Body of pancreas (tissue), 4 donors: ENCODE measurements around the gene ACP7. TPM values are rescaled to one million over a fixed set of nuclear protein-coding genes. Genes with fewer than 3 reads are reported as not detected.

ENCODE experiments used
- ATAC-seq: fragments of 150-250 bp; one replicate; pipeline ENCODE4 v1.9.1; 2016
- DNase-seq, 4 donors: peaks; one replicate each; pipeline ENCODE4 v3.0.0-alpha.2; 2019
- H3K27ac ChIP-seq, 4 donors: fragments of 200-600 bp; sonication (generic); 1 replicate in 3 of 4; 2 replicates in 1 of 4; pipeline versions ENCODE4 v1.5.1 to v1.6.1; 2016 to 2019; ENCODE audit warnings: mild to moderate bottlenecking in 1 of 4, mixed read lengths in 1 of 4, moderate library complexity in 1 of 4
- H3K27me3 ChIP-seq, 2 donors: fragments of 200-600 bp; sonication (generic); one replicate each; pipeline ENCODE4 v1.6.0; 2016; ENCODE audit warnings: mild to moderate bottlenecking in 1 of 2
- H3K36me3 ChIP-seq, 2 donors: fragments of 200-600 bp; sonication (generic); replicated peaks in 1 of 2; 2 replicates each; pipeline ENCODE4 v1.5.1; 2016; ENCODE audit warnings: low read depth in 2 of 2; ENCODE audit not compliant: insufficient read depth in 1 of 2
- H3K4me1 ChIP-seq: fragments of 200-600 bp; sonication (generic); one replicate; pipeline ENCODE4 v1.6.0; 2016
- H3K4me3 ChIP-seq, 2 donors: fragments of 200-600 bp; sonication (generic); 1 replicate in 1 of 2; 2 replicates in 1 of 2; pipeline ENCODE4 v1.5.1; 2016 to 2019
- H3K9me3 ChIP-seq, 3 donors: fragments of 200-600 bp; sonication (generic); 1 replicate in 2 of 3; 2 replicates in 1 of 3; pipeline ENCODE4 v1.5.1; 2016
- POLR2A ChIP-seq, 3 donors: fragments of 450-650 bp; IDR thresholded peaks; one replicate each; pipeline ENCODE4 v1.6.1; 2016; ENCODE audit warnings: antibody characterized with exemption in 3 of 3, mild to moderate bottlenecking in 2 of 3
- WGBS, 2 donors: methylation state at CpG; one replicate each; pipeline ENCODE4 v1.1.5; 2017; 5-methylcytosine and 5-hydroxymethylcytosine counted together
- intact Hi-C: fragments of 100-400 bp; cut with DNase I; formaldehyde crosslinking; loops from one replicate; pipeline ENCODE4 v1.15.1; 2023
- total RNA-seq, 2 donors: library from RNA; depleted of rRNA; stranded (reverse); fragments of >200 nt; gene quantifications; one replicate each; pipeline ENCODE4 v1.1.0, GENCODE V29; 2016
- TF ChIP-seq, protein P1 (sequence below), 7 experiments: fragments of 450-650 bp in 4 of 7; fragments of 200-600 bp in 3 of 7; sonication (generic) in 3 of 7; IDR thresholded peaks; one replicate each; pipeline ENCODE4 v1.5.1; 2016 to 2019; ENCODE audit warnings: antibody characterized with exemption in 7 of 7

Gene ACP7
- total RNA-seq, 2 donors from 2014 or later = not detected

DNA sequence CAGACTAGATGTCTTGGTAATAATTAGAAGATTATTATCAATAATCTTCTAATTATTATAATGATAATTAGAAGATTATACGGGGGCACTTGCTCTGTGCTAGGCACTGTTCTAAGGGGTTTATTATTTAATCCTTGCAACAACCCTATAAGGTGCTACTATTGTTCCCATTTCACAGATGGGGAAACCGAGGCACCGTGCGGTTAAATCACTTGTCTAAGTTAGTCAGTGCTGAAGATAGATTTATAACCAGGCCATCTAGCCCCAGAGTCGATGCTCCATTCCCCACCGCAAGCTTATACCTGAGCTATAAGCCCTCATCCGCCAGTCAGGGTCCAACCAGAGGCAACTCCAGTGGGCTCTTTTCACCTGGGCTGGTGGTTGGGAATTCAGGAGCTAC lies 2.0 kb upstream of the ACP7 start:
- DNase-seq = no peak
- Histone ChIP-seq H3K4me3 (no peak overlapping the region), H3K36me3 (no peaks in the 10 kb centered on the region), H3K4me1 (peaks cover 10% of the 10 kb centered on the region), H3K27me3 (peaks cover 0 to 6% of the 10 kb centered on the region in 2 donors), H3K9me3 (no peaks in the 10 kb centered on the region), H3K27ac (no peak overlapping the region)
- intact Hi-C loops = no loop called here
- 72 to 79% methylated on average over 7 of the region's 7 CpGs for WGBS, 2 donors
- TF ChIP-seq, protein P1, sequence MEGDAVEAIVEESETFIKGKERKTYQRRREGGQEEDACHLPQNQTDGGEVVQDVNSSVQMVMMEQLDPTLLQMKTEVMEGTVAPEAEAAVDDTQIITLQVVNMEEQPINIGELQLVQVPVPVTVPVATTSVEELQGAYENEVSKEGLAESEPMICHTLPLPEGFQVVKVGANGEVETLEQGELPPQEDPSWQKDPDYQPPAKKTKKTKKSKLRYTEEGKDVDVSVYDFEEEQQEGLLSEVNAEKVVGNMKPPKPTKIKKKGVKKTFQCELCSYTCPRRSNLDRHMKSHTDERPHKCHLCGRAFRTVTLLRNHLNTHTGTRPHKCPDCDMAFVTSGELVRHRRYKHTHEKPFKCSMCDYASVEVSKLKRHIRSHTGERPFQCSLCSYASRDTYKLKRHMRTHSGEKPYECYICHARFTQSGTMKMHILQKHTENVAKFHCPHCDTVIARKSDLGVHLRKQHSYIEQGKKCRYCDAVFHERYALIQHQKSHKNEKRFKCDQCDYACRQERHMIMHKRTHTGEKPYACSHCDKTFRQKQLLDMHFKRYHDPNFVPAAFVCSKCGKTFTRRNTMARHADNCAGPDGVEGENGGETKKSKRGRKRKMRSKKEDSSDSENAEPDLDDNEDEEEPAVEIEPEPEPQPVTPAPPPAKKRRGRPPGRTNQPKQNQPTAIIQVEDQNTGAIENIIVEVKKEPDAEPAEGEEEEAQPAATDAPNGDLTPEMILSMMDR (IDR thresholded peaks at IDR 0.05) = no peak
- TF ChIP-seq POLR2A (IDR thresholded peaks at IDR 0.05) = no peak
- ATAC-seq = no peak

DNA sequence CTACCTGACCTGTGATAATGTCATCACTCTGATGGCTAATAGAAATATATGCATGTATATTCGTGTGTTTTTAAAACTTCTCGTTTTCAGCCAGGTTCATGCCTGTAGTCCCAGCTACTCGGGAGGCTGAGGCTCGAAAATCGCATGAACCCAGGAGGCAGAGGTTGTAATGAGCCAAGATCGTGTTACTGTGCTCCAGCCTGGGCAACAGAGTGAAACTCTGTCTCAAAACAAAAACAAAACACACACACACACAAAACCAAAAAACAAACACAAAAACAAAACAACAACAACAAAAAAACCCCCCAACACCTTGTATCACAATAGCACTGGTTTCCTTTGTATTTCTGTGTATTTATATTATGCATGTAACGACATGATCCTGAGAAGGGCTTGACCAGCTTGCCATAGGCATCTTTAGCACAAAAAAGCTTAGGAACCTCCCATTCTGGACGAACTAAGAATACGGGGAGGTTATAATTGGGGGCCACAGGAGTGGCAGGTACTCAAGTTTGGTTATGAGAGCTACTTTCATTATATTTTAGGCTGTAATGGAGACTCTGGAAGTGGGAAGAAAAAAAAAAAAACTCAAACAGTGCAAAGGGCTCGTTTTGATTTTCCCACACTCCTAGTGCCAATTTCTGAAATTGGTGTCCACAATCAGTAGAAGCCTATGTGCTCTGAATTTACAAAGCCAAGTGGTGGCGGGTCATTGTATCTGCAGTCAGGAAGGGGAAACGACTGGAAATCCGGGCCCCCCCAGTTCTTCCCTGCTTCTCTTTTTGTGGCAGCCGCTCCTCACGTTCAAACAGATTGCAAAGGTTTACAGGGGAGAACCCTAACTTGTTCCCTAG lies 1.2 kb upstream of the ACP7 start:
- H3K27me3 ChIP-seq = peaks cover 0 to 6% of the 10 kb centered on the region in 2 donors
- H3K4me1 ChIP-seq = peaks cover 10% of the 10 kb centered on the region
- no peak for ATAC-seq
- TF ChIP-seq, protein P1 (IDR thresholded peaks at IDR 0.05) = no peak
- intact Hi-C loops = no loop called here
- no peak overlapping the region for H3K4me3 ChIP-seq
- H3K9me3 ChIP-seq = no peaks in the 10 kb centered on the region
- H3K36me3 ChIP-seq = no peaks in the 10 kb centered on the region
- no peak overlapping the region for H3K27ac ChIP-seq
- 21 to 26% methylated on average over 13 to 15 of the region's 15 CpGs for WGBS, 2 donors
- no peak for DNase-seq

DNA sequence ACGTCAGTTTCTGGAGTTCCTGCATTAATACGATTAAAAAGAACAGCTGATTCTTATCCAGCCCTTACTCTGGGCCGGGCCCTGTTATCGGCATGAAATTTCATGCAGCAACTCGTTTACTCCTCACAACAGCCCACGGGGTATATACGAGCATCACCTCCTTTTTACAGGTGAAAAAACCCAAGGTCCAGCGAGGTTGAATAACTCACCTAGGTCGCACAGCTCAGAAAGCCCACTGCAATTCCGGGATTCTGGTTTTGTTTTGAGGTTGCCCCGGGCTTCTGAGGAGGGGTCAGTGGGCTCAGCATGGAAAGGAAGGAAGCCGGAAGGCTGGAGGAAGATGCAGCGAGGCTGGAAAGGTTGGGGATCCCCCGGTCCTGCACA lies 577 bp upstream of the ACP7 start:
- DNase-seq (no peak), ATAC-seq (no peak)
- Histone ChIP-seq H3K36me3 (no peaks in the 10 kb centered on the region), H3K4me3 (no peak overlapping the region), H3K27ac (no peak overlapping the region), H3K4me1 (peaks cover 10% of the 10 kb centered on the region), H3K9me3 (no peaks in the 10 kb centered on the region), H3K27me3 (peaks cover 0 to 6% of the 10 kb centered on the region in 2 donors)
- WGBS, 2 donors = 2 to 5% methylated on average over 13 to 14 of the region's 14 CpGs
- intact Hi-C loops = no loop called here
- TF ChIP-seq, protein P1 (IDR thresholded peaks at IDR 0.05) = no peak
- no peak for TF ChIP-seq POLR2A (IDR thresholded peaks at IDR 0.05)

DNA sequence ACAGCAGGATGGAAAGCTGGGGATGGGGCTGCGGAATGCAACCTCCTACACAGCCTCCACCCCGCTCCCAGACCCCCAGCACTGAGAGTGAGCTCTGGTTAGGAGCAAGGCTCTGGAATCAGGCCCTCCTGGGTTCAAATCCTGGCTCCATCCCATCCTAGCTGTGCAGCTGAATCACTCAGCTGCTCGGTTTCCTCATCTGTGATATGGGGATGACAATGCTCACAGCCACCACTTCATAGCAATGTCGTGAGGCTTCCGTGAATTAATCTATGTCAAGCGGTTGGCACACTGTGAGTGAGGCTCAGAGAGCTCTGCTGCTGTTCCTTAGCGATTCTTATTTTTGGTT lies 538 bp downstream of the ACP7 start:
- ATAC-seq (no peak), DNase-seq (no peak)
- Histone ChIP-seq H3K4me1 (peaks cover 10% of the 10 kb centered on the region), H3K9me3 (no peaks in the 10 kb centered on the region), H3K4me3 (no peak overlapping the region), H3K27ac (no peak overlapping the region), H3K27me3 (peaks cover 0 to 6% of the 10 kb centered on the region in 2 donors), H3K36me3 (no peaks in the 10 kb centered on the region)
- no peak for TF ChIP-seq POLR2A (IDR thresholded peaks at IDR 0.05)
- TF ChIP-seq, protein P1 (IDR thresholded peaks at IDR 0.05) = no peak
- 29 to 56% methylated on average over 6 of the region's 7 CpGs for WGBS, 2 donors
- intact Hi-C loops = no loop called here

DNA sequence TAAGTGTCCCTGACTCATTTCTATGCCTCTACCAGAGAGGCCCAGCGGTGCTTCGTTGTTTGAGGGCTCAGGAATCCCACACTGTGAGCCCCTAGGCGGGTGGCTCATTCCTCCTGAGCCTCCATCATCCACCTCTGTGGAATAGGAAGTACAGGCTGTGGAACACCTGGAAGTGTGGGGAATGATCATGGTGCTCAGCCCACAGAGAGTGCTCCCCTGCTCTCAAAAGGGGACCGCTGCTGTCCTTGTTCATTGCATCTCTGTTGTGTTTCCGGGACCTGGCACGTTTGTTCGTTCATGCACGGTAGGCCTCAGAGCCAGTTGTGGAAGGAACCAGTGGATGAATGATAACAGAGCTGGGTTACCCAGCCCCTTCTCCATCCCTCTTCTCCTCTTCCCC lies 1.2 kb downstream of the ACP7 start:
- H3K9me3 ChIP-seq = no peaks in the 10 kb centered on the region
- no peak overlapping the region for H3K27ac ChIP-seq
- no peak for DNase-seq
- H3K36me3 ChIP-seq = no peaks in the 10 kb centered on the region
- TF ChIP-seq, protein P1 (IDR thresholded peaks at IDR 0.05) = no peak
- no peak for TF ChIP-seq POLR2A (IDR thresholded peaks at IDR 0.05)
- H3K4me1 ChIP-seq = peaks cover 10% of the 10 kb centered on the region
- no peak overlapping the region for H3K4me3 ChIP-seq
- no peak for ATAC-seq
- 78 to 79% methylated on average over 8 of the region's 8 CpGs for WGBS, 2 donors
- intact Hi-C loops = no loop called here
- peaks cover 0 to 6% of the 10 kb centered on the region in 2 donors for H3K27me3 ChIP-seq
